Mesenchymal stem cell (in vitro differentiated cells and primary cell): ENCODE measurements around the gene CDKL5.

ENCODE experiments used
- DNase-seq: peaks from one replicate; pipeline ENCODE4 v3.0.0-alpha.2; 2013
- H2AFZ ChIP-seq: one replicate; pipeline ENCODE4 v1.6.1; 2013; ENCODE audit warnings: low read depth, mild to moderate bottlenecking, control low read depth, inconsistent platforms, low read length, moderate library complexity
- H2AK5ac ChIP-seq: 2 replicates; pipeline ENCODE4 v1.6.1; 2013; ENCODE audit warnings: low read length, moderate library complexity, mild to moderate bottlenecking, inconsistent platforms; ENCODE audit not compliant: severe bottlenecking
- H2BK120ac ChIP-seq: one replicate; pipeline ENCODE4 v1.6.1; 2013; ENCODE audit warnings: low read depth, mild to moderate bottlenecking, inconsistent platforms, low read length, moderate library complexity
- H2BK12ac ChIP-seq, 2 experiments: one replicate each; pipeline ENCODE4 v1.6.1; 2013; ENCODE audit warnings: inconsistent platforms in 2 of 2, low read length in 2 of 2, mild to moderate bottlenecking in 2 of 2, moderate library complexity in 2 of 2, control low read depth in 1 of 2
- H2BK15ac ChIP-seq: one replicate; pipeline ENCODE4 v1.6.1; 2013; ENCODE audit warnings: mild to moderate bottlenecking, low read depth, inconsistent platforms; ENCODE audit not compliant: poor library complexity, severe bottlenecking
- H2BK5ac ChIP-seq: 2 replicates; pipeline ENCODE4 v1.6.1; 2013; ENCODE audit warnings: low read depth, mild to moderate bottlenecking, low read length, control low read depth, inconsistent platforms; ENCODE audit not compliant: poor library complexity, severe bottlenecking
- H3K14ac ChIP-seq, 2 experiments: one replicate each; pipeline ENCODE4 v1.6.1; 2013; ENCODE audit warnings: inconsistent platforms in 2 of 2, low read length in 2 of 2, control low read depth in 1 of 2, mild to moderate bottlenecking in 1 of 2, moderate library complexity in 1 of 2
- H3K18ac ChIP-seq, 2 experiments: one replicate each; pipeline ENCODE4 v1.6.1; 2013; ENCODE audit warnings: inconsistent platforms in 2 of 2, low read length in 2 of 2, control low read depth in 1 of 2, low read depth in 1 of 2, mild to moderate bottlenecking in 1 of 2
- H3K23ac ChIP-seq, 2 experiments: one replicate each; pipeline ENCODE4 v1.6.1; 2013; ENCODE audit warnings: inconsistent platforms in 2 of 2, low read length in 2 of 2, mild to moderate bottlenecking in 2 of 2, moderate library complexity in 2 of 2, control low read depth in 1 of 2
- H3K27ac ChIP-seq: 2 replicates; pipeline ENCODE4 v1.5.1; 2013; ENCODE audit warnings: mild to moderate bottlenecking, moderate library complexity, low read length, control low read depth, inconsistent platforms; ENCODE audit not compliant: poor library complexity, severe bottlenecking
- H3K27me3 ChIP-seq, 2 experiments: 2 replicates each; pipeline versions ENCODE4 v1.6.1 to v1.7.0; 2013; ENCODE audit warnings: low read length in 2 of 2, mild to moderate bottlenecking in 2 of 2, moderate library complexity in 2 of 2, control low read depth in 1 of 2, inconsistent platforms in 1 of 2; ENCODE audit not compliant: control insufficient read depth in 1 of 2, insufficient read depth in 1 of 2
- H3K36me3 ChIP-seq, 2 experiments: 2 replicates each; pipeline versions ENCODE4 v1.6.1 to v1.7.0; 2013; ENCODE audit warnings: low read length in 2 of 2, control low read depth in 1 of 2, inconsistent platforms in 1 of 2, low read depth in 1 of 2, mild to moderate bottlenecking in 1 of 2; ENCODE audit not compliant: insufficient read depth in 2 of 2, control insufficient read depth in 1 of 2
- H3K4ac ChIP-seq, 2 experiments: one replicate each; pipeline ENCODE4 v1.6.1; 2013; ENCODE audit warnings: inconsistent platforms in 2 of 2, low read length in 2 of 2, mild to moderate bottlenecking in 2 of 2, moderate library complexity in 2 of 2, control low read depth in 1 of 2, low read depth in 1 of 2
- H3K4me1 ChIP-seq: 2 replicates; pipeline ENCODE4 v1.6.1; 2013; ENCODE audit warnings: low read depth, low read length, control low read depth; ENCODE audit not compliant: control insufficient read depth, insufficient read depth
- H3K4me2 ChIP-seq: 2 replicates; pipeline ENCODE4 v1.6.1; 2013; ENCODE audit warnings: low read length, mild to moderate bottlenecking, inconsistent platforms; ENCODE audit not compliant: poor library complexity, severe bottlenecking
- H3K4me3 ChIP-seq, 2 experiments: 2 replicates each; pipeline versions ENCODE4 v1.5.1 to v1.7.0; 2013; ENCODE audit warnings: low read length in 2 of 2, mild to moderate bottlenecking in 2 of 2, control low read depth in 1 of 2, low read depth in 1 of 2; ENCODE audit not compliant: insufficient read depth in 1 of 2
- H3K79me1 ChIP-seq: replicated peaks from 2 replicates; pipeline ENCODE4 v1.6.1; 2013; ENCODE audit warnings: mild to moderate bottlenecking, control low read depth, low read length, inconsistent platforms; ENCODE audit not compliant: poor library complexity, severe bottlenecking
- H3K9ac ChIP-seq: 2 replicates; pipeline ENCODE4 v1.7.0; 2013; ENCODE audit warnings: mild to moderate bottlenecking, low read length, moderate library complexity
- H3K9me3 ChIP-seq: 2 replicates; pipeline ENCODE4 v1.7.0; 2013; ENCODE audit warnings: mild to moderate bottlenecking, low read length; ENCODE audit not compliant: control insufficient read depth
- H4K8ac ChIP-seq: one replicate; pipeline ENCODE4 v1.6.1; 2013; ENCODE audit warnings: inconsistent platforms, mild to moderate bottlenecking, low read length, moderate library complexity
- H4K91ac ChIP-seq: one replicate; pipeline ENCODE4 v1.6.1; 2013; ENCODE audit warnings: mild to moderate bottlenecking, low read length, inconsistent platforms
- WGBS: methylation state at CpG from one replicate; pipeline ENCODE4 v1.1.7; 2013; ENCODE audit warnings: mixed read lengths; 5-methylcytosine and 5-hydroxymethylcytosine counted together

Gene CDKL5

DNA sequence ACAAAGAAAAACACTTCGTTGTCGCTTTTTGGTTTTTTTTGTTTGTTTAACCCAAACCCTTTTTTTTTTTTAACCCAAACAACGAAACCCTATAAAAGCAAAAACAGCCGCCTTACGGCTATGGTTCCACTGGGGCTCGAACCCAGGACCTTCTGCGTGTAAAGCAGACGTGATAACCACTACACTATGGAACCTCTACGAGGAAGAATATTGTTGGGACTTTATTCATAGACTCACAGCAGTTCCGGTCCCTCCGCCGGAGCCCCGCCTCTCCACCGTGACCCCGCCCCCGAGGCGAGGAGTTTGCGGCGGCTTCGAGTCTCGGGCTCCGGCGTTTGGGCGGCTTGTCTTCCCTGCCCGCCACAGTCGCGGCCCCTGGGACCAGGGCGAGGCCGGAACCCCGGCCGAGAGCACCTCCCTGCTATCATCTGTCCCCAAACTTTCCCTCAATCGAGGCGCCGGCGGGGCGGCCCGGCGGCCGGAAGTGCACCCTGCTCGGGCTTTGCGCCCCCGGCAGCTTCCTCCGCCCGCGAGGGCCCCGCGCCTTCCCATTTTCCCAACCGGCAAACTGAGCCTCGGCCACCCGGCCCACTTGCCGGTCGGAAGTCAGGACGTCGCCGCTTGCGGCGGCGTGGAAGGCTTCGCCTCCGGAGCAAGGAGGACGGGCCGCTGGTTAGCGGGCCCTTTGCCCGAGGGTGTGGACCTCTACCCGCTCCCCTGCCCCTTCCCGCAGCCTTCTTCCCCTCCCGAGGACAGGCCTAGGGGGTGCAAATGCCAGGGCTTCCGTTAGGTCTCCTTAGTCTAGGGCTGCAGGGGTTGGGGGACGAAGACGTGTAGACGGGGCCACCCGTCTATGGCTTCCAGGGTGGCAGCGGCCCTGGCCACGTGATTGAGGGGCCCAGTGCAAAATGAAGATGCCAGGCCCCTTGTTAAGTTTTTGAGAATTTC is 249.7 kb downstream of the CDKL5 start:
- H3K9me3 ChIP-seq = no peaks in the 10 kb centered on the region
- no peaks in the 10 kb centered on the region for H3K79me1 ChIP-seq
- peak overlapping the region; percentile 82 for H3K4me2 ChIP-seq
- peaks cover 0 to 3% of the 10 kb centered on the region in 2 experiments for H3K27me3 ChIP-seq
- no peak overlapping the region for H2AK5ac ChIP-seq
- peak overlapping the region; percentile 77 for H4K8ac ChIP-seq
- H3K36me3 ChIP-seq = no peaks in the 10 kb centered on the region
- no peak overlapping the region for H3K27ac ChIP-seq
- H3K4me1 ChIP-seq = no peaks in the 10 kb centered on the region
- H4K91ac ChIP-seq = no peak overlapping the region
- no peak overlapping the region for H2BK15ac ChIP-seq
- no peak overlapping the region for H2BK120ac ChIP-seq
- peak overlapping the region in 1 of 2 experiments; percentile 26 for H3K4ac ChIP-seq
- H2BK5ac ChIP-seq = no peak overlapping the region
- peak overlapping the region; percentile 3 for H2AFZ ChIP-seq
- H2BK12ac ChIP-seq = no peak overlapping the region
- DNase-seq = peak; percentile 76
- peak overlapping the region; percentile 67 to 80 for H3K4me3 ChIP-seq
- WGBS = 11% methylated on average over 45 of the region's 74 CpGs
- H3K18ac ChIP-seq = peak overlapping the region in 1 of 2 experiments; percentile 21
- H3K23ac ChIP-seq = no peak overlapping the region
- peak overlapping the region; percentile 83 for H3K9ac ChIP-seq
- H3K14ac ChIP-seq = no peak overlapping the region

DNA sequence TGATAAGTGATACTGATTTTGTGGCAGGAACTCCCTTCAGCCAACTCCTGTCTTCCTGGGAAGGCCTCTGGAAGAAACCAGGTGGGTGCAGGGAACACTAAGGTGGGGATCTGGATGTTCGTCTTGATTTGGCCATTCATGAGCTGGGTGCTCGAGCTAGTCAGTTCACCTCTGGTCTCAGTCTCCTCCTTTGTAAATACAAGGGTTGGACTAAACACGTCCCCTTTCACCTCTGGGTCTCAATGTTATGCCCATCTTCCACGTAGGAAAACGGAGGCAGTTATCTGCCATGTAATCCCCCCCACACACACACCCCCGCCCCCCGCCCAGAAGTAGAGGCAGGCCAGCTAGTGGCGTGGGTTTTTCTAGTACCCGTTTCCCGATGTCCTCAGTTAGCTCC is 250.6 kb downstream of the CDKL5 start:
- Histone ChIP-seq H2AK5ac (no peak overlapping the region), H3K27ac (no peak overlapping the region), H3K4me1 (no peaks in the 10 kb centered on the region), H3K36me3 (no peaks in the 10 kb centered on the region), H3K23ac (no peak overlapping the region), H3K79me1 (no peaks in the 10 kb centered on the region), H2AFZ (no peak overlapping the region), H3K14ac (no peak overlapping the region), H2BK12ac (no peak overlapping the region), H4K91ac (no peak overlapping the region), H3K27me3 (no peaks in the 10 kb centered on the region), H3K4ac (no peak overlapping the region), H2BK120ac (no peak overlapping the region), H2BK5ac (no peak overlapping the region), H4K8ac (no peak overlapping the region), H2BK15ac (no peak overlapping the region), H3K18ac (no peak overlapping the region), H3K4me3 (no peak overlapping the region), H3K9me3 (no peaks in the 10 kb centered on the region), H3K4me2 (no peak overlapping the region), H3K9ac (no peak overlapping the region)
- DNase-seq = no peak
- WGBS = 96% methylated on average over 7 of the region's 10 CpGs

DNA sequence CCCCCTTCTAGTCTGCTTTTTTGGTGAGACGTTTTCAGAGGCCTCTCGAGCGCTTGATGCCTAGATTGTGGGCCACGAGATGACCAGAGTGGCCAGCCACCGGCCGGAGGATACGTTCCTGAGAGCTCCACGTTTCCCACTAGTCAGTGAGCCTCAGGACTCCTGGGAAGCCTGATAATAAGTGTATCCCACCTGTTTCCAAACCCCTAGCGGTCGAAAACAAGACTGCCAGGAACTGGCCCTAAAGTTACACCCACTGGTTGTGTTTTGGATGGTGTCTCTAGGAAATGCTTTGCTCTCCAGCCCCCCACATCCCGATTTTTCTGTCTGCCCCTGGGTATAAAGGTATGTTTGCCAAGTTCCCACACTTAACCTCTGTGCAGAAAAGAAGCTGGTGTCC is 251.1 kb downstream of the CDKL5 start:
- 59% methylated on average over 8 of the region's 11 CpGs for WGBS
- H3K4ac ChIP-seq = no peak overlapping the region
- H2AK5ac ChIP-seq = no peak overlapping the region
- no peak overlapping the region for H3K9ac ChIP-seq
- DNase-seq = peak; percentile 35
- H2BK12ac ChIP-seq = no peak overlapping the region
- no peak overlapping the region for H3K4me3 ChIP-seq
- H2BK120ac ChIP-seq = no peak overlapping the region
- H4K8ac ChIP-seq = no peak overlapping the region
- H4K91ac ChIP-seq = no peak overlapping the region
- H3K27ac ChIP-seq = no peak overlapping the region
- no peaks in the 10 kb centered on the region for H3K79me1 ChIP-seq
- H2BK5ac ChIP-seq = no peak overlapping the region
- H2AFZ ChIP-seq = no peak overlapping the region
- H3K23ac ChIP-seq = no peak overlapping the region
- no peak overlapping the region for H2BK15ac ChIP-seq
- no peak overlapping the region for H3K18ac ChIP-seq
- no peak overlapping the region for H3K4me2 ChIP-seq
- no peaks in the 10 kb centered on the region for H3K27me3 ChIP-seq
- no peaks in the 10 kb centered on the region for H3K9me3 ChIP-seq
- H3K36me3 ChIP-seq = no peaks in the 10 kb centered on the region
- H3K4me1 ChIP-seq = no peaks in the 10 kb centered on the region
- no peak overlapping the region for H3K14ac ChIP-seq

DNA sequence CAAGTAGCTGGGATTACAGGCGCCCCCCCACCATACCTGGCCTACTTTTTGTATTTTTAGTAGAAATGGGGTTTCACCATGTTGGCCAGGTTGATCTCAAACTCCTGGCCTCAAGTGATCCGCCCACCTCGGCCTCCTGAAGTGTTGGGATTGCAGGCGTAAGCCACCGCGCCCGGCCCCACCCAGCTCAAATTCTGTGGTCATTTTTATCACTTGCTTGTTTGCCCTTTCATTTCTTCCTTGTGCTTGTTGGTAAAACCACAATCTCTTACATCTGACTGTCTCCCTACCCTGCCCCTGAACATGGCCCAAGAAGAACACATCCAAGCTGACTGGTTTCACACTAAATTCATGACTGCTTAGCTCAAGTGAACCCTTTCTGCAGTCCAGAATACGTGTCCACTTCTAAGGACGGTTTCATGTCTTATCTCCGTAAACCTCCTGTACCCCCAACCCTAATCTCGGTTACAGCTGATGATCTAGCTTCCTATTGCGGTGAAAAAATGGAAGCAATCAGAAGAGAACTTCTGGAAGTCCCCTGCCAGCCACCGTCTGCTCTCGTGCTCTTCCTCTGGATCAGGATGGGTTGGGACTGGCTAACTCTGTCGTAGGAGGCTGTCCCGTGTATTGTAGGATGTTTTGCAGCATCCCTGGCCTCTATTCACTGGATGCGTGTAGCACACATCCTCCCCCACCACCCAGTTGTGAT is 251.9 kb downstream of the CDKL5 start:
- Histone ChIP-seq H3K27ac (no peak overlapping the region), H4K91ac (no peak overlapping the region), H3K4me1 (no peaks in the 10 kb centered on the region), H2AK5ac (no peak overlapping the region), H3K9ac (no peak overlapping the region), H3K14ac (no peak overlapping the region), H3K4me3 (no peak overlapping the region), H3K9me3 (no peaks in the 10 kb centered on the region), H2BK12ac (peak overlapping the region in 1 of 2 experiments; percentile 39), H2BK15ac (no peak overlapping the region), H2BK5ac (no peak overlapping the region), H3K4me2 (no peak overlapping the region), H2BK120ac (no peak overlapping the region), H4K8ac (no peak overlapping the region), H3K18ac (no peak overlapping the region), H3K23ac (no peak overlapping the region), H2AFZ (no peak overlapping the region), H3K36me3 (no peaks in the 10 kb centered on the region), H3K4ac (no peak overlapping the region), H3K79me1 (no peaks in the 10 kb centered on the region), H3K27me3 (no peaks in the 10 kb centered on the region)
- 95% methylated on average over 13 of the region's 17 CpGs for WGBS
- no peak for DNase-seq
